HG02571 (cell line): ENCODE data around the gene CDIP1.
A peak's percentile ranks its signal among the peaks of the same experiment; 100 is the strongest.

Source experiments
- ATAC-seq: cut with Tn5 transposase; IDR thresholded peaks from one replicate; pipeline ENCODE4 v1.9.1; 2021; ENCODE audit warnings: mild to moderate bottlenecking, moderate library complexity; ENCODE audit not compliant: unreplicated experiment

The CDIP1 gene

GRCh38 chr16:4539716-4540284 lies 1.2 kb upstream of the CDIP1 start:
- ATAC-seq: no peak

GRCh38 chr16:4537376-4538343 lies 913 bp downstream of the CDIP1 start:
- peak; percentile 24 for ATAC-seq

DNA sequence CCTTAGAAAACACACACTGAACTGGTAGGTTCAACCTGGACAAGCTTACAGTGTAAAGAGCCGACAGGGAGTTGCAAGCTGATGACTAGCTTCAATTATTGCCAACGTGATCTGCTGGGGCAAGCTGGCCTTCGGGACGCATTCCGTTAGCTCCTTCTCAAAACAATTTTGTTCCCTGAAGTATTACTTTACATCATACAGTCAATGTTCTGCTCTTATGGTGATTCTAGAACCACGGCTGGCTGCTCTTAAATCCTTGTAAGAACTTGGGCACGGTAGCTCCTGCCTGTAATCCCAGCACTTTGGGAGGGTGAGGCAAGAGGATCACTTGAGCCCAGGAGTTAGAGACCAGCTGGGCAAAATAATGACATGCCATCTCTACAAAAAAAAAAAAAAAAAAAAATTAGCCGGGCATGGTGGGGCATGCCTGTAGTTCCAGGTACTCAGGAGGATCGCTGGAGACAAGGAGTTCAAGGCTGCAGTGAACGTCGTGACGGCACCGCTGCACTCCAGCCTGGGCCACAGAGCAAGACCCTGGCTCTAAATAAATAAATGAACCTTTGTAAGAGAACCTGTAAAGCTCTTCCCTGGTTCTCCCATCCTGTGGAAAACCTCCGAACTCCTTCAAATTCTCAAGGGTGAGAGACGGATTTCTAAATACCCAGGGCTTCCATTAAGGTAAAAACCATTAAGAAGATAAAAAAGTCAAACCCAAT lies 2.0 kb downstream of the CDIP1 start:
- ATAC-seq: no peak

DNA sequence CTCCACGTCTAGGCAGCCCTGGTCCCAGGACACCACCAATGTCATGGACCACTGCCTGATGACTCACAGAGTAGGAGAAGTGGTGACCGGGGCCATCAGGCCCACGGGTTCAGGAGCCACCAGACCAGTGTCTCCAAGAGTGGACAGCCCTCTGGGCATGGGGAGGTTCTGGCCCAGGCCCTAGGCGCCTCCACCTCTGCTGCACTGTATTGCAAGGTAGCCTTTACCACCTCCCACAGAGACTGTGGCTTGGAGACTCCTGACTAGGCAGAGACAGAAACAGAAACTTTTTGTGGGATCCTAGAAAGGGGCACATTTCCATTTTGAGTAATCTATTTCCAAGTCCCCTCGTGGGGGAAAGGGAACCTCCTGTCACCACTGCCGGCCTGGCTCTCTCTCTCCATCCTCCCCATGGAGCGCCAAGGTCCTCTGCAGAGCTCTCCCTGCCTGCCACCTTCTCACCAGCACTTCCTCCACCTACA lies 2.9 kb downstream of the CDIP1 start:
- ATAC-seq: no peak

- ATAC-seq: no peak
Observed at GRCh38 chr16:4534151-4534790, 4.3 kb downstream of the CDIP1 start.

DNA sequence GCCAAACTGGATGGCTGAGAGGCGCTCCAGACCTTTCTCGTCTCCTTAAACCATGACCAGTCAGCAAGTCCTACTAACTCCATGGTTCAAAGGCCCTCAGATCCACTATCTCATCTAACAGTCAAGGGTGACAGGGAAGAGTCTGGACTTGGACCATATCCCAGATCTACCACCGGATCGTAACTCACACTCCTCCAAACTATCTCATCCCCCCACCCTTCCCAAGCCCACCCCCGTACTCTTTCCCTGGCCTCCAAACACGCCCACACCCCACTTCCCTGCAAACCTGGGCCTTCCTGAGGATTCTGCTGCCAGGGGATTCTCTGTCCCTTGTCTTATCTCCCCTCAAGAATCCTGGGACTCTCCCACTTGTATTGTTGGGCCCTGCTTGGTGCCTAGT lies 5.1 kb downstream of the CDIP1 start:
- ATAC-seq: no peak

GRCh38 chr16:4532238-4532637 lies 6.3 kb downstream of the CDIP1 start:
- no peak for ATAC-seq

GRCh38 chr16:4531811-4532210 lies 6.8 kb downstream of the CDIP1 start:
- ATAC-seq: no peak

GRCh38 chr16:4529085-4530060 lies 9.2 kb downstream of the CDIP1 start:
- no peak for ATAC-seq

GRCh38 chr16:4525634-4526277 lies 12.8 kb downstream of the CDIP1 start:
- ATAC-seq: no peak

DNA sequence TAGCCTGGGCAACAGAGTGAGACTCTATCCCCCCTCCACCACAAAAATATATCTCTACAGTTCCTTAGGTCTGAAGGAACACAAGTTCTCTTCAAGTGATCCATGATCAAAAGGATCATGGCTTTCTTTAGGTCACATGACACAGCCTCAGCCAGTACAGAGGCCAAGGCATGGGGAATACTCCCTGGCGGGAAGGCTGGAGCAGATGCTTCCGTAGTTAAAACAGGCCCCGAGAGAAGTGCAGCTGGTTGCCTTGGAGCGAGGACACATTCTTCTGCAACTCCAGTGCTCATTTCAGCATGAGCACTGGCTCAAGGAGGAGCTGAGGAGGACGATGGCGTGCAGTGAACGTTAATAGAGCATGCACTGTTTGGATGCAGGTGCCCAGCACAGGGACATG lies 13.5 kb downstream of the CDIP1 start:
- ATAC-seq: no peak

GRCh38 chr16:4524571-4524970 lies 14.0 kb downstream of the CDIP1 start:
- no peak for ATAC-seq

DNA sequence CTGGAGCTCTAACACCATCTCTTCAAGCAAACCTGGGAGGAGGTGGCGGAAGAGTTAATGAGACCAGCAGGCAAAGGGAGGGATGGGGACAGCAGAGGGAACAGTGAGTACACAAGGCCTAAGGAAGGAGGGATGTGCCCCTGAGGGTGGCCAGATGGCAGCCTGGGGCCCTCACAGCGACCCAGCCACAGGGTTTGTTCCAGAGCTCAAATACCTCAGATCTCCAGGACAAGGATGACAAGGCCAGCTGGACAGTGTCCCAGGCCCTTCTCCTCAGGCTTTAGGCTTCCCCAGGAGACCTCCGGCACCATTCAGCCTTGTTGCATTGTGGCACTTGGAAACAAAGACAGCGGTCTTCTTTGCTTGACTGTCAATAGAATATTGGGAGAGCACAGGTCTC lies 14.9 kb downstream of the CDIP1 start:
- ATAC-seq: no peak

DNA sequence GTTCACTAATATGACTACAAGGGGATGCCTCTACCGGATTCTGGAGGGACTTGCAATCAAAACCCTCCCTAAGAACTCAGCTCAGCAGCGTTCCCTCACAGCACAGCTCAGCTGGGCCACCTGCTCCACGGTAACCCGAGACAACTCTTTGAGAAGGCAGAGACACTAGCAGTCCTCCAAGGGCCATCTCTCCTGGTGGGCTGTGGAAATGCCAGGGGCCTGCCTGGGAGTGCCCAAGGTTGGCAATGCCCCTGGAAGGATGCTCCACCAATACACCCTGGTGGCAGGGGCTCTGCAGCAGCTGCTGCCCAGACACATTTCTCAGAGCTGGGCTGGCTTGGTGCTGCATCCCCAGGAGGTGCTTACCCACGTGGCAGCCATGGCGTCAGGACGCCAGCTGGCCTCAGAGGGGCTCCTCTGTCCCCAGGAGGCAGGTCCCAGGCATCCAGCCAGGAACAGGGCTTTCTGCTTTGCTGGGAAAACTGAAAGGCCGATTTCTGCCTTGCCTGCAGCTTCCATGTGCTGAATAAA lies 16.5 kb downstream of the CDIP1 start:
- ATAC-seq: no peak

GRCh38 chr16:4520913-4521312 lies 17.7 kb downstream of the CDIP1 start:
- ATAC-seq: no peak

- ATAC-seq: no peak
Observed at GRCh38 chr16:4519274-4520058, 19.1 kb downstream of the CDIP1 start.

- no peak for ATAC-seq
Observed at GRCh38 chr16:4517812-4518680, 20.5 kb downstream of the CDIP1 start.
